HepG2 (cell line): Measurements from ENCODE around the gene ZFAND3. TPM values are rescaled to one million over a fixed set of nuclear protein-coding genes. Genes with fewer than 3 reads are reported as not detected.

Experiments
- CCDC6 ChIP-seq: sonication (generic); formaldehyde crosslinking; IDR thresholded peaks from 2 replicates; pipeline ENCODE4 v1.8.1; 2022; ENCODE audit warnings: mild to moderate bottlenecking, missing genetic modification reagents, moderate library complexity
- FOSL1 ChIP-seq: sonication (generic); formaldehyde crosslinking; IDR thresholded peaks from 2 replicates; pipeline ENCODE4 v1.9.0; 2021; ENCODE audit warnings: missing genetic modification reagents, borderline replicate concordance
- GFI1 ChIP-seq: sonication (generic); formaldehyde crosslinking; IDR thresholded peaks from 2 replicates; pipeline ENCODE4 v1.5.0; 2020; ENCODE audit warnings: missing genetic modification reagents, mild to moderate bottlenecking, borderline replicate concordance
- HDAC6 ChIP-seq: fragments of 200-600 bp; sonication (generic); IDR thresholded peaks from 2 replicates; pipeline ENCODE4 v1.7.0; 2017; ENCODE audit warnings: mild to moderate bottlenecking, antibody characterized with exemption, low read length, low read depth
- HNF4A ChIP-seq: sonication (generic); formaldehyde crosslinking; IDR thresholded peaks from 2 replicates; pipeline ENCODE4 v1.4.0; 2020; ENCODE audit warnings: missing genetic modification reagents
- HNF4G ChIP-seq, 2 experiments: sonication (generic) in 1 of 2; formaldehyde crosslinking in 1 of 2; IDR thresholded peaks; 2 replicates each; pipeline versions ENCODE4 v1.4.0 to v1.6.1; 2011 to 2020; ENCODE audit warnings: borderline replicate concordance in 2 of 2, low read depth in 2 of 2, mild to moderate bottlenecking in 2 of 2, low read length in 1 of 2, missing genetic modification reagents in 1 of 2, moderate library complexity in 1 of 2
- KDM1A ChIP-seq: IDR thresholded peaks from 2 replicates; pipeline ENCODE4 v1.6.1; 2016; ENCODE audit warnings: missing compliant biosample characterization
- KDM5A ChIP-seq: fragments of 200-600 bp; sonication (generic); IDR thresholded peaks from 2 replicates; pipeline ENCODE4 v1.7.0; 2018; ENCODE audit warnings: antibody characterized with exemption, mild to moderate bottlenecking, low read length, borderline replicate concordance
- KDM5B ChIP-seq: sonication (generic); formaldehyde crosslinking; IDR thresholded peaks from 2 replicates; pipeline ENCODE4 v1.4.0; 2020; ENCODE audit warnings: missing genetic modification reagents, mild to moderate bottlenecking, borderline replicate concordance
- MXD4 ChIP-seq: IDR thresholded peaks from 2 replicates; pipeline ENCODE4 v1.6.1; 2016; ENCODE audit warnings: mild to moderate bottlenecking, missing biosample characterization, missing genetic modification reagents
- NFIB ChIP-seq: sonication (generic); formaldehyde crosslinking; IDR thresholded peaks from 2 replicates; pipeline ENCODE4 v1.9.0; 2021; ENCODE audit warnings: missing genetic modification reagents, mild to moderate bottlenecking, borderline replicate concordance
- POLR2AphosphoS2 ChIP-seq: IDR thresholded peaks from 2 replicates; pipeline ENCODE4 v1.6.1; 2011; ENCODE audit warnings: low read depth, low read length, improper control_type of control experiment
- PRPF4 ChIP-seq: fragments of 200-400 bp; formaldehyde crosslinking; IDR thresholded peaks from 2 replicates; pipeline ENCODE4 v1.6.1; 2016; ENCODE audit warnings: low read length, low read depth; ENCODE audit not compliant: poor library complexity, severe bottlenecking
- RXRA ChIP-seq: sonication (generic); formaldehyde crosslinking; IDR thresholded peaks from 2 replicates; pipeline ENCODE4 v1.5.1; 2020; ENCODE audit warnings: missing genetic modification reagents
- SP1 ChIP-seq, 2 experiments: fragments of 450-650 bp in 1 of 2; sonication (generic) in 1 of 2; formaldehyde crosslinking in 1 of 2; IDR thresholded peaks; 2 replicates each; pipeline versions ENCODE4 v1.4.0 to v1.6.1; 2016 to 2020; ENCODE audit warnings: missing genetic modification reagents in 1 of 2
- SUZ12 ChIP-seq: fragments of 150-350 bp; IDR thresholded peaks from 2 replicates; pipeline ENCODE4 v1.6.1; 2014; ENCODE audit warnings: low read depth, low read length
- TRIM24 ChIP-seq: sonication (generic); formaldehyde crosslinking; IDR thresholded peaks from 2 replicates; pipeline ENCODE4 v1.8.0; 2022; ENCODE audit warnings: mild to moderate bottlenecking, missing genetic modification reagents
- XRCC5 ChIP-seq: fragments of 200-400 bp; formaldehyde crosslinking; optimal IDR thresholded peaks from 2 replicates; pipeline ENCODE3; 2017; ENCODE audit warnings: mild to moderate bottlenecking, low read length
- ZBTB3 ChIP-seq: sonication (generic); formaldehyde crosslinking; IDR thresholded peaks from 2 replicates; pipeline ENCODE4 v1.4.0; 2020; ENCODE audit warnings: low read depth, mild to moderate bottlenecking, moderate library complexity, missing genetic modification reagents, borderline replicate concordance
- ZNF547 ChIP-seq: sonication (generic); formaldehyde crosslinking; IDR thresholded peaks from 2 replicates; pipeline ENCODE4 v1.5.1; 2020; ENCODE audit warnings: mild to moderate bottlenecking, missing genetic modification reagents
- ZNF556 ChIP-seq: sonication (generic); formaldehyde crosslinking; IDR thresholded peaks from 2 replicates; pipeline ENCODE4 v1.4.0; 2020; ENCODE audit warnings: mild to moderate bottlenecking, missing genetic modification reagents, borderline replicate concordance
- ZNF563 ChIP-seq: sonication (generic); formaldehyde crosslinking; IDR thresholded peaks from 2 replicates; pipeline ENCODE4 v1.8.0; 2022; ENCODE audit warnings: mild to moderate bottlenecking, moderate library complexity, missing genetic modification reagents
- ZNF660 ChIP-seq: sonication (generic); formaldehyde crosslinking; IDR thresholded peaks from 2 replicates; pipeline ENCODE4 v1.5.1; 2020; ENCODE audit warnings: mild to moderate bottlenecking, low read depth, missing genetic modification reagents, borderline replicate concordance
- ZNF709 ChIP-seq: sonication (generic); formaldehyde crosslinking; IDR thresholded peaks from 2 replicates; pipeline ENCODE4 v1.5.0; 2020; ENCODE audit warnings: mild to moderate bottlenecking, missing genetic modification reagents
- ZNF780A ChIP-seq: sonication (generic); formaldehyde crosslinking; IDR thresholded peaks from 2 replicates; pipeline ENCODE4 v1.8.0; 2022; ENCODE audit warnings: mild to moderate bottlenecking, missing genetic modification reagents, moderate library complexity
- ZNF850 ChIP-seq: sonication (generic); formaldehyde crosslinking; conservative IDR thresholded peaks from 2 replicates; pipeline ENCODE4 v1.9.0; 2021; ENCODE audit warnings: mild to moderate bottlenecking, missing genetic modification reagents
- ZSCAN20 ChIP-seq: sonication (generic); formaldehyde crosslinking; IDR thresholded peaks from 2 replicates; pipeline ENCODE4 v1.4.0; 2020; ENCODE audit warnings: missing genetic modification reagents, mild to moderate bottlenecking, borderline replicate concordance
- polyA plus RNA-seq, 8 experiments: library from polyadenylated mRNA; depleted of rRNA in 3 of 8; stranded (reverse) in 7 of 8; unstranded in 1 of 8; fragments of >200 nt; fragmentation: Illumina TruSeq in 4 of 8; extraction: Trizol in 4 of 8; gene quantifications; 2 replicates each; pipeline versions ENCODE4 v1.2.1 to v1.2.3, GENCODE V29; 2011 to 2016; ENCODE audit warnings: low read depth in 4 of 8, missing spikeins in 1 of 8, mixed read lengths in 1 of 8; ENCODE audit not compliant: insufficient read depth in 1 of 8
- total RNA-seq, 5 experiments: library from RNA; depleted of rRNA; stranded (reverse); fragments of >200 nt; fragmentation: Illumina TruSeq; extraction: Trizol; gene quantifications; 2 replicates each; pipeline ENCODE4 v1.2.3, GENCODE V29; 2016; ENCODE audit warnings: low read depth in 1 of 5
- TF ChIP-seq, protein P1 (sequence below): fragments of 450-650 bp; IDR thresholded peaks from 2 replicates; pipeline ENCODE4 v1.6.1; 2017
- TF ChIP-seq, protein P2 (sequence below): sonication (generic); formaldehyde crosslinking; IDR thresholded peaks from 2 replicates; pipeline ENCODE4 v1.4.0; 2020; ENCODE audit warnings: missing genetic modification reagents

Gene ZFAND3
- total and polyA plus RNA-seq, 2 of the 13 experiments (the other 11 are each of a cell fraction or from before 2014, with no cell fraction given), result 16.4 to 17.1 TPM

DNA sequence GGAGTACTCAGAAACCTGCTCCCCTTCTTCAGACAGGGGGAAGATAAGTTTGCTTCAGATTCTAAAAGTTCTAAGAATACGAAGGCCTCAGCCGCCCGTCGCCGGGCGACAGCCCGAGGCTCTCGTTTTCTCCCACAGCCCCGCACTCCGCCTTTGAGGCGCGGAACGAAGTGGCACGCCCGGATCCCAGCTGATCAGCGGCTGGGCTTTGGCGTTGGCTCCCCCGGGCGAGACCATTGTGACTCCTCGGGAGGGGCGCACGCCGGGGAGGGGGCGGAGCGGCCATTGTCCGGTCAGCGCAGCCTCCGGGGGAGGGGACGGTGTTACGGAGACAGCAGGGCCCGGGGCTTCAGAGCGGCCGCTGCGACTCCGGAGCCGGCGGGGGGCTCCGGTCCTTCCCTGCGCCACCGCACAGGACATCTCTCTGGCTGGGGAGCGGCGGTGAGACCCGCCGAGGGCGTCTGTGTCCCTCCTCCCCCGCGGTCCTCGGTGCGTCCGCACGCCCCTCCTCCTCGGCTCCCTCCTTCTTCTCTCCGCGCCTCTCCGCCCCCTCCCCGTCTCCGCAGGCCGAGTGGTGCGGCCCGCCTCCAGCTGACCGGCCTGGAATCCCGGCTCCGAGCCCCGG lies at the start of gene ZFAND3 (continued):
- no peak for TF ChIP-seq PRPF4
- TF ChIP-seq KDM5A, result peak; percentile 69; the same call in 1 of the 2 replicates
- TF ChIP-seq RXRA (CRISPR knock-in tag), result peak; percentile 78
- no peak for TF ChIP-seq ZBTB3 (CRISPR knock-in tag)
- TF ChIP-seq FOSL1 (CRISPR knock-in tag), result no peak
- peak; percentile 68; the same call in 1 of the 2 replicates for TF ChIP-seq GFI1 (CRISPR knock-in tag)
- TF ChIP-seq HNF4G (IDR thresholded peaks at IDR 0.05; ENCODE audit: borderline replicate concordance, low read depth, low read length), result peak; percentile 17
- TF ChIP-seq HNF4G (CRISPR knock-in tag; IDR thresholded peaks at IDR 0.05; ENCODE audit: borderline replicate concordance, low read depth), result peak; percentile 53
- TF ChIP-seq HNF4A, result peak; percentile 40; the same call in 1 of the 2 replicates
- TF ChIP-seq MXD4 (CRISPR knock-in tag), result peak; percentile 74
- no peak for TF ChIP-seq POLR2AphosphoS2
- peak; percentile 9; the same call in 1 of the 2 replicates for TF ChIP-seq ZNF780A (CRISPR knock-in tag)
- TF ChIP-seq NFIB (CRISPR knock-in tag), result no peak
- no peak for TF ChIP-seq ZSCAN20 (CRISPR knock-in tag)
- TF ChIP-seq KDM5B (CRISPR knock-in tag), result peak; percentile 59; the same call in 1 of the 2 replicates
- TF ChIP-seq CCDC6 (CRISPR knock-in tag), result no peak
- 0 out of 2 replicates have a peak, but pooled peaks have one; percentile 32 for TF ChIP-seq ZNF709 (CRISPR knock-in tag)
- TF ChIP-seq ZNF556 (CRISPR knock-in tag), result 0 out of 2 replicates have a peak, but pooled peaks have one; percentile 7
- TF ChIP-seq XRCC5, result peak; percentile 88
- TF ChIP-seq ZNF563 (CRISPR knock-in tag), result peak; percentile 36; the same call in 1 of the 2 replicates
- no peak for TF ChIP-seq KDM1A
- TF ChIP-seq SP1 (IDR thresholded peaks at IDR 0.05), result no peak
- TF ChIP-seq SP1 (CRISPR knock-in tag; IDR thresholded peaks at IDR 0.05), result peak; percentile 96
- TF ChIP-seq ZNF850 (CRISPR knock-in tag), result no peak
- TF ChIP-seq ZNF547 (CRISPR knock-in tag), result peak; percentile 79
- TF ChIP-seq, protein P1, sequence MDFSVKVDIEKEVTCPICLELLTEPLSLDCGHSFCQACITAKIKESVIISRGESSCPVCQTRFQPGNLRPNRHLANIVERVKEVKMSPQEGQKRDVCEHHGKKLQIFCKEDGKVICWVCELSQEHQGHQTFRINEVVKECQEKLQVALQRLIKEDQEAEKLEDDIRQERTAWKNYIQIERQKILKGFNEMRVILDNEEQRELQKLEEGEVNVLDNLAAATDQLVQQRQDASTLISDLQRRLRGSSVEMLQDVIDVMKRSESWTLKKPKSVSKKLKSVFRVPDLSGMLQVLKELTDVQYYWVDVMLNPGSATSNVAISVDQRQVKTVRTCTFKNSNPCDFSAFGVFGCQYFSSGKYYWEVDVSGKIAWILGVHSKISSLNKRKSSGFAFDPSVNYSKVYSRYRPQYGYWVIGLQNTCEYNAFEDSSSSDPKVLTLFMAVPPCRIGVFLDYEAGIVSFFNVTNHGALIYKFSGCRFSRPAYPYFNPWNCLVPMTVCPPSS, result no peak
- TF ChIP-seq, protein P2, sequence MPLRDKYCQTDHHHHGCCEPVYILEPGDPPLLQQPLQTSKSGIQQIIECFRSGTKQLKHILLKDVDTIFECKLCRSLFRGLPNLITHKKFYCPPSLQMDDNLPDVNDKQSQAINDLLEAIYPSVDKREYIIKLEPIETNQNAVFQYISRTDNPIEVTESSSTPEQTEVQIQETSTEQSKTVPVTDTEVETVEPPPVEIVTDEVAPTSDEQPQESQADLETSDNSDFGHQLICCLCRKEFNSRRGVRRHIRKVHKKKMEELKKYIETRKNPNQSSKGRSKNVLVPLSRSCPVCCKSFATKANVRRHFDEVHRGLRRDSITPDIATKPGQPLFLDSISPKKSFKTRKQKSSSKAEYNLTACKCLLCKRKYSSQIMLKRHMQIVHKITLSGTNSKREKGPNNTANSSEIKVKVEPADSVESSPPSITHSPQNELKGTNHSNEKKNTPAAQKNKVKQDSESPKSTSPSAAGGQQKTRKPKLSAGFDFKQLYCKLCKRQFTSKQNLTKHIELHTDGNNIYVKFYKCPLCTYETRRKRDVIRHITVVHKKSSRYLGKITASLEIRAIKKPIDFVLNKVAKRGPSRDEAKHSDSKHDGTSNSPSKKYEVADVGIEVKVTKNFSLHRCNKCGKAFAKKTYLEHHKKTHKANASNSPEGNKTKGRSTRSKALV (CRISPR knock-in tag), result no peak
- TF ChIP-seq HDAC6, result no peak
- TF ChIP-seq ZNF660 (CRISPR knock-in tag), result no peak
- no peak for TF ChIP-seq TRIM24
- TF ChIP-seq SUZ12, result no peak
